Measurements from ENCODE around the gene SMAP2.

Gene SMAP2

DNA sequence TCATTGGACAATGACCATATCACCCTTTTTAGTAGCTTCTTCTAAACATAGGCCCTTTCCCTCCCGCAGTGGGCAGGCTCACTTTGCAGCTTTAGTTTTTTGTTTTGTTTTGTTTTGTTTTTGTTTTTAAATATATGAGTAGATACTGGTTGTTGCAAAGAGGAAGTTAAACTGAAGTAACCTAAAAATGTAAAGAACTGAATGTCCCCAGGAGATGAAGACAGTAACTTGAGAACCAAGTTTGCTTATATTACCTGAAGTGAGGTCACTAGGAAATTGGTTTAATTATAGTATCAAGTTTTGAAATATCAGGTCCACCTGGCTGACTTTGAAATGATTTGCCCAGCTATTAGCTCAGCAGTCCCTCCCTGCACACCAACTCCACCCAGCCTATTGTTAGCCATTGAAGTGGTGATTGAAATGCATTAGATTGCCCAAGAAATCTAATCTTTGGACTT is 18.2 kb downstream of the SMAP2 start:
- no peak for DNase-seq

GRCh38 chr1:40392221-40392620 is 18.7 kb downstream of the SMAP2 start:
- DNase-seq = no peak

DNA sequence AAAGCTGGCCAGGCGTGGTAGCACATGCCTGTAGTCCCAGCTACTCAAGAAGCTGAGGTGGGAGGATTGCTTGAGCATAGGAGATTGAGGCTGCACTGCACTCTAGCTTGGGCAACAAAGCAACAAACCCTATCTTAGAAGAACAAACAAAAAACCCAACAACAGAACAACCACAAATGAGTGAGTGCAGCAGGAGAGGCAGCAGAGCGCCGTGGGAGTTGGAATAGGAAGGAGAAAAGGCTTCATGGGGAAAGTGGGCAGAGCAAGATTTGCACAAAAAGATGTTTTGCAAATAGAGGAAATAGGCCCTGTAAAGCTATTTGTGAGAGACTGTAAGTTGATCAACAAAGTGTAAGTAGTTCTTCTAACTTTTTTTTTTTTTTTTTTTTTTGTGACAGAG is 19.6 kb downstream of the SMAP2 start:
- DNase-seq = no peak

DNA sequence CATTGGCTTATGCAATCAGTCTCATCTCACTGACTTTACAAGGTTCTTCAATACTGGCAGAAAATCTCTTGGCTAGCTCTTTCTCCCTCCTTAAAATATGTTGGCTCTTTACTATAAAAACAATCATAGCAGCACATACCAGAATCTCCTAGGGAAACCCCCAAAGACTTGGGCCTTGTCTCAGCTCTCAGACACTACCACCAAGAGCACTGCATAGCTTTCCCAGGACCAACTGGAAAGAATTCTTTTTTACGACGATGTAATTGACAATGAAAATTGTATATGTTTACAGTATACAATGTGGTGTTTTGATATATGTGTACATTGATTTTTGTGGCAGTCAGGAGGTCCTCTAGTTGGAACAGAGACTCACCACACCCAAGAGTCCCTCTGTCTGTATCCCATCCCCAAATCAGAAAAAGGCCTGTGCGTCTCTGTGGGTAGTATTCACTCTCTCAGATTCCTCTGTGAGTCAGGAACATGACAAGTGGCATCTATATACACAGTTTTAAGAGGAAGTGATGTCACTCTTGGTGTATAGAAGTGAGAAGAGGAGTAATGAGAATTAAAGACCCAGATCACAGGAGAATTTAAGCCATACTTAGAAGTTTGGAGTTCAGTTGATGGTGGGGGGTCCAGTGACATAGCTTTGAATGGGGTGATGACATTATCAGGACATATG is 21.1 kb downstream of the SMAP2 start:
- DNase-seq = no peak

GRCh38 chr1:40395190-40396175 is 22.0 kb downstream of the SMAP2 start:
- no peak for DNase-seq

DNA sequence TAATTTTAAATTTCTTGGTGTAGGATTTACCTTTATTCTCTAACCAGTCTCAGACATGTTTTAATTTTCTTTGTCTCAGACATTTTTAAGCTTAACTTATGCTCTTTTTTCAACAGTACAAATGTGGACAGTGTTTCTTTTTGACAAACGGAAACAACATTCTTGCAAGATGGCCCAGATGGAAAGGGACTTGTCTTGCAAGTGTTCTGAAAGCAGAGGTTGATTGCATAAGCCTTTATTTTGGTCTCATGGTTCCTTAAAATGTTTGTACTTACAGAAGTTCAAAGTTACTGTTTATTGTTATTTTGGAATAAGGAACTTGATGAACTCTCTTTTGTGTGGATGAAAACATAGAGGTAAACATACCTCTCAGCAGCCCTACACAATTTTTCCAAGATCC is 22.9 kb downstream of the SMAP2 start:
- no peak for DNase-seq

DNA sequence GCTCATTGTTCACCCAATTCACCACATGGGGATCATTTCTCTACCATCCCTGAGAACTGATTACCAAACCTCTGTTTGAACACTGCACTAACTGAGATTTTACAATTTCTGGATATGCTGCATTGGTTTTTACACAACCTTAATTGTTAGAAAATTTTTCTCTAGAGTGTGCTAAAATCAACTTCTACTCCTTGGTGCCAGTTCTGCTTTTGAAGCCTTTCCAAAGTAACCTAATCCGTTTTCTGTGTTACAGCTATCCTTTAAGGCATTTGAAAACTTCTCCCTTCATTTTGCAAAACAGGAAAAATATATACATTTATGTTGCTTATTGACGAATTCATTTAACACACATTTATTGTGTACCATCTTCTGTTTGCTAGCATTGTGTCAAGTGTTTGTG is 23.7 kb downstream of the SMAP2 start:
- no peak for DNase-seq

DNA sequence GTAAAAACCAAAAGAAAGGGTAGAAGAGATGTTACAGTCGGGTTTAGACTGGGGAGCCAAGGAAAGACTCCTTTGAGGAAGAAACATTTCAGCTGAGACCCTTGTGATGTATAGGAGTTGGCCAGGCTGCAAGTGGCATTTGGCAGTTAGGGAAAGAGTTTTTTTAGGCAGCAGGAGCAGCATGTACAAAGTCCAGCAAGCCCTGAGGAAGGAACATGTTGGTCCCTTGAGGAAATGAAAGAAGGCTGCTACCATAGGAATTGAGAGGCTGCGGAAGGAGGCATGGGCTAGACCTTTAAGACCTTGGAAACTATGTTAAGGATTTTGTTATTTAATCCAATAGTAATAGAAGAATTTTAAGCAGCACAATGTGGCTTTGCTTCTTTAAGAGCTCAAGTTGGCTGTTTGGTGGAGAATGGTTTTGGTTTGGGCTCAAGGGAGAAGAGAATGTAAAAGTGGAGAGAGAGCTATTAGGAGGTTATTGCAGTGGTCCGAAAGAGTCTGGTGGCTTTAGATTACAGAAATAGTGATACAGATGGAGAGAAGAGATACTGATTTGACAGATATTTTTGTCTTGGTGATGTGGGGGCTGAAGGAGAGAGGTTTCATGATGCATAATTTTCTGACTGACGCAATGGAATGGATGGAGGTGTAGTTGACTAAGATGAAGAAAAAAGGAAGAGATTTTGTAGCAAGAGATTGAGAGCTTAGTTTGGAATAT is 26.6 kb downstream of the SMAP2 start:
- no peak for DNase-seq

GRCh38 chr1:40401473-40402201 is 28.1 kb downstream of the SMAP2 start:
- no peak for DNase-seq

- peak; percentile 95 for DNase-seq
Measured at GRCh38 chr1:40404670-40405462, 31.3 kb downstream of the SMAP2 start.

DNA sequence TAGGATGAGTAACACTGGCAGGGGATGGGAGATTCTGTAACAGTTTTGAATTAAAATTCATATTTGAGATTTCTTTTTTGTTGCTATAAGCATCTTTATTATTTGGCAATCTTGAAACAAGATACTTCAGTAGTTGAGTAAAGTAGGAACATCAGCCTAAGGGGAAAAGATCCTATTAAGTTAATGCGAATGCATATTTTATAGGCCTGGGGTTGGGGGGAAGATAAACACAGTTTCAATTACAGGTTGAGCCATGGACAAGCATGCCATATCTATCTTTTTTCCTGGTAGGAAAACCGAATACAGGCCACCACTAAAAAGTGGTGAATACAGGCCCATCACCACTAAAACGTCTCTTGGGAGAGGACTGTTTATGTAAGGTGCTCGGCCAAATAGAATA is 32.3 kb downstream of the SMAP2 start:
- no peak for DNase-seq

DNA sequence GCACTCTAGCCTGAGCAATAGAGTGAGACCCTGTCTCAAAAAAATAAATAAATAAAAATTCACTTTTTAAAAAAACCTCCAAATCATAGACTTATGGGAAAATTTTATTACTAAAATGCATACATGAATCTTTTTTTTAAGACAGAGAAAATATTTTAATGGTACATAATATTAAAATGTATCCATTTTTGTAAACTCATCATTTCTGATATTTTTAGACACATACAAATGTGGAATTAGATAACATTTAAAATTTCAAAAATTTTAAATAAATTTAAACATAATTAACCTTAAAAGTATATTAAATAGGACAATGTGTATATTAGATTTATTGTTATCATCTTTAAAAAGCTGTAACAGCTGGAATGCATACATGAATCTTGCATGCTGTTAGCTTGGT is 33.9 kb downstream of the SMAP2 start:
- no peak for DNase-seq

GRCh38 chr1:40409467-40409866 is 35.9 kb downstream of the SMAP2 start:
- DNase-seq = no peak

DNA sequence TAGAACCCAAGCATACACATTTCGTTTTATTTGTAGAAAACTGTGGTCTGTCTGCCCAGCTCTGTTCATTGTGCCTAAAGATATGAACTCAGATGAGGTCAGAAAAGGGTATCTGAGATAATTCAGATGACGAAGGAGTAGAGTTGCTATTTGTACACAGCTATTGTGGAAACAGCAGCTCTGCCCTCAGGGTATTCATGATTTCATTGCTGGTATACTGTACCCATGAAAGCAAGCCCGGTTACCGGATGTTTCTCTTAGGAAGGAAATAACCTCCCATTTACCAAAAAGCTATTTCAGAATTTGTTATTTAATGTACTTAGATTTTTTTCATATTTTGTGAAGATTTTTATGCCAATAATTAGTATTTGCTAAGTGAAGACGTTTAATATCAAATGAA is 37.8 kb downstream of the SMAP2 start:
- no peak for DNase-seq

- no peak for DNase-seq
Measured at GRCh38 chr1:40411843-40412242, 38.3 kb downstream of the SMAP2 start.

GRCh38 chr1:40413527-40414252 is 40.2 kb downstream of the SMAP2 start:
- DNase-seq = no peak

- DNase-seq = no peak
Measured at GRCh38 chr1:40414331-40414730, 40.8 kb downstream of the SMAP2 start.

- no peak for DNase-seq
Measured at GRCh38 chr1:40416709-40417108, 43.2 kb downstream of the SMAP2 start.

GRCh38 chr1:40421431-40422384 is 48.2 kb downstream of the SMAP2 start:
- no peak for DNase-seq

Measured in NCI-H510A treated with DMSO at 0.1 percent for 48 hours (cell line).